Activated T-cell treated with anti-CD3 and anti-CD28 coated beads, Interleukin-2, amount 50 U/mL, for 48 hours (primary cell): ENCODE results near the gene SV2B.

Experiments
- DNase-seq, 2 experiments: peaks; one replicate each; pipeline ENCODE4 v3.0.0-alpha.2; 2020

Gene SV2B

DNA sequence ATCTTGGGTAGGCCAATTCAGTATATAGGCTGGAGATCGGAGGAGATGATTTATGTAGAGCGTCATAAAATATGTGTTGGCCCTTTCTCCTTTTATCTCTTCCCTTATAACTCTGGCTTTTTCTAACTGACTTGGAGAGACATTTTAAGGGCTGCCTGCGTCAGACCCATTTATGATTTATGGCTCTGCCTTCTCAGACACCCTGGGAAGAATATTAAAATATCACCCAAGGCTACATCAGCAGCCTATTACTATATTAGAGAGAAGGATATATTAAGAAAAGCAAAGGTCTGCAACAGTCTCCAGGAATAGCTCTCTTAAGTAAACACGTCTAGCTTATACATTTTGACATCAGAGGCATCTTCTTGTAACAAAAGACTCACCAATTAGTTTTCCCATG, 179.4 kb downstream of the SV2B start:
- DNase-seq = no peak

DNA sequence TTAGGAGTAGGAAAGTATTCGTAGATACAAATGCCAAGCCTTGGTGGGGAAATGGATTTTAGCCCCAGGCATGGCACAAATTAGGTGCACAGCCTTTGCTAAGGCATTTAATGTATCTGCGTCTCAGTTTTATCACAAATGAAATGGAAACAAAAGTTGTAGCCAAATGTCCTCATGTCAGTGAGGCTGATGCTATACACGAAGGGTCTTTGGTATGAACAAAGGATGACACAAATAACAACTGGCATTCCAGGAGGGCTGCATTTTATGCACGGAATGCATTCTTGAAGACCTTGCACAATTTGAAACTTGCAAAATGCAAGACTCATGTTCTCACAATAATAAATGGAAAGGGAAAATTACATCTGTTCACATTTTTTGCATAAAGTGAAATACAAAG, 181.9 kb downstream of the SV2B start:
- no peak for DNase-seq

DNA sequence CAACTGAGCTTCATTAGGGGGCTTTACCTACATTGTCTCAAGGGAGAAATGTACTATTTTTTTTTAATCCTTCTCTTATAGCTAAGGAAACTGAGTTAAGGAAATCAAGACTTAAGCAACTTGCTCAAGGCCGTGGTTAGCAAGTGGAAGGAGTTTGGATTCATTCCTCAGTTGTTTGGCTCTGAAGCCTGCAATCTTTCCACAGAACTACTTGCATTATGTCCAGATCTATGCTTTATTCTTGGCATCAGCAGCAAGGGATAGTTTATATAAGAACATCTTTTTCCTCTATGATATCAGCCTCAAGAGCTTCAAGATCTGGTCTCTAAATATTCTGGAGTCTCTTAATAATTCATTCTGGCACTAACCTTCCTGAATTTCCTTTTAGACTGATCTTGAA, 182.4 kb downstream of the SV2B start:
- no peak for DNase-seq

DNA sequence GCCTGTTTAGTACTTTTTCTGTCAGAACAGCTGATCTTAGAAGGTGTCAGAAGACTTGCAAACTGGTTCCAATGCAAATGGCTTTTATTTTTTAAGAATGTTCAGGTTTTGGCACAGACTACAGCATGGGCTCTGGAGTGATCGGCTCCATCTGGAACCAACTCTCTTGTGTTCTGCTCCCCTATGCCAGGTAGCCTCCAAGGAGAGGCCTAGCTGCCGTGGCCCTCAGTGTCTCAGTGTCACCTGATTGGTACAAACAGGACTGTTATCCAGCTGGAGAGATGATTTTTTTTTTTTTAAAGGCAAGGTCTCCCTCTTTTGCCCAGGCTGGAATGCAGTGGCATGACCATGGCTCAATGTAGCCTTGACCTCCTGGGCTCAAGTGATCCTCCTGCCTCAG, 183.1 kb downstream of the SV2B start:
- DNase-seq = no peak

DNA sequence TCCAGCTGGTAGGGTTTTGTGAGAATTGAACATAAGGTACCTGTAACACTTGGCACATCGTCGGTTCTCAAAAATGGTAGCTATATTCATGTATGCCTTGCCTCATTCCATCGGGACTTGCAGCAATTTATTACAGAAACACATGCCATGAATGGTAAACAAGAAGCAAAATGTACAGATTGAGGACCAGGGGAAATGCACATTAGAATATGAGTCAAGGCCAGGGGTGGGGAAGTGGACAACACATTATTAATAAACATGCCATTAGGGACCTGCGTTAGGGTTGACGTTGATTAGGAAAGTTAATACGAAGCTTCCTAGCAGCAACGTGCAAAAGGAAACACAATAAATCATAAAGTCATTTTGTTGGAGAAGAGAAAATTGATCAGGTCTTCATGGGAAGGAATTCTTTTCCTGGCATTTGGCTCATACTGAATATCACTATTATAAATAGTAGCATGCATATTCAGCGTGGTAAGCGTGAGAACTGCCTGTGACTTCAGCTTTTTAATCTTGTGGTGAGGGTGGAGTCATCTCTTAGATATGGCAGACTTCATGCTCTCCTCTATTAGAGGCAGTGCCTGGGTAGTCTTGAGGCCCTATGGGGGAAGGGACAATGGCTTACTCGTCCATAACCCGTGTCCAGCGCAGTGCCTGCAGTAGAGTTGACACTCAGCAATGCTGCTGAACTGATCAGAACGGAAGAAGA, 184.9 kb downstream of the SV2B start:
- no peak for DNase-seq

DNA sequence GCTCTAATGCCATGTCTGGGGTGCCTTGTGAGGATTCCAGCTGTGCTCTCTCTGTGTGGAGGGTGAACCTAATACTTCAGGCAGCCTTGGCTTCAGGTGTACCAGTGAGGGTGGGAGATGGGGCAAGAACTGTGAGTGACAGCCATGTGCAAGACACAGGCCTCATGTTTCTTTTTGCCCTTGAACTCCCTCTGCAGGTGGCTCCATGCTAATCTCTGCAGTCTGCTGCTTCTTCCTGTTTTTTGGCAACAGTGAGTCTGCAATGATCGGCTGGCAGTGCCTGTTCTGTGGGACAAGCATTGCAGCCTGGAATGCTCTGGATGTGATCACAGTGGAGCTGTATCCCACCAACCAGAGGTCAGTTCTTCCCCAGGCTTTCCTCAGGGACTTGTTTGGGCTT, 189.3 kb downstream of the SV2B start:
- DNase-seq = no peak

DNA sequence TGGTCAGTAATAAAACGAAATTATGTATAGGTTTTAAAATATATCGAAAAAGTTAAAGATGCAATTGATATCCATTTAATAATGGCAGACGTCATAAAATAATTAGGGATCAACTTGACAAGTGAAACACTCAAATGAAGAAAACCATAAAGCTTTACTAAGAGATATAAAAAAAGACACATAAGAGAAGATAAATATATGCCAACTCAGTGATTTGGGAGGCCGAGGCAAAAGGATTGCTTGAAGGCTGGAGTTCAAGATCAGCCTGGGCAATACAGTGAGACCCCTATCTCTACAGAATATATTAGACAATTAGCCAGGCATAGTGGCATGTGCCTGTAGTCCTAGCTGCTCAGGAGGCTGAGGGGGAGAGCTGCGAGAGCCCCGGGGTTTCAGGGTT, 190.5 kb downstream of the SV2B start:
- no peak for DNase-seq

DNA sequence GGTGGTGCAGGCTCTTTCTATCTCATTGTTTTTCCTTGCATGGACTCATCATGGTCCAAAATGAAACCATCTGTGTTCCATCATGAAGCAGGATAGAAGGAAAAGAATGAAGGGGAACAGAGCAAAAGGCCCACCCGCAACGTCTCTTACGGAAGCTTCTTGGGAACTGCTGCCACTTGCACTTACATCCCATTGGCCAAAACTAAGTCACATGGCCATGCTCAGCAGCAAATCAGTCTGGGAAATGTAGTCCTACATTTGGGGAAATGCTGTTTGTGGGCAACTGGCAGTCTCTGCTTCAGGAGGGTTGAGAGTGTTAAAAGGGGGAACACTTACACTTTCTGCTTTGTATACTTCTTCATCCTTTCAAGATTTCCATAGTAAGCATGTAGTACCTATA, 191.6 kb downstream of the SV2B start:
- no peak for DNase-seq

DNA sequence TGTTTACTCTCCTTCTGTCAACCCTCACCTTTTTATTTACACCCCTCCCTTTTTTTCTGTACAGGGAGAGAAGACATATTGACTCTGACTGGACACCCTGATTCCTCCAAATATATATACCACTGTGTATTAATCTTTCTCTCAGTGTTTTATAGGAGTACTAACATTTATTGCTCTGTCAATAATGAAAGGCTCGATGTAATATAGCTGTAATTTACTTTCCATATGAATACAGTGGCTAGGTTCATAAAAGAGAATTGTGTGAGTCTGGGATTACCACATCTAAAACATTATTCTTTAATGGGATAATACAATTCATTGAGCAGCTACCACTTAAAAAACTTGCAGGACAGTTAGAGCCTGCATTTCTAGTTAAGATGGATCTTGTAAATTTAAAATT, 194.3 kb downstream of the SV2B start:
- DNase-seq = no peak

DNA sequence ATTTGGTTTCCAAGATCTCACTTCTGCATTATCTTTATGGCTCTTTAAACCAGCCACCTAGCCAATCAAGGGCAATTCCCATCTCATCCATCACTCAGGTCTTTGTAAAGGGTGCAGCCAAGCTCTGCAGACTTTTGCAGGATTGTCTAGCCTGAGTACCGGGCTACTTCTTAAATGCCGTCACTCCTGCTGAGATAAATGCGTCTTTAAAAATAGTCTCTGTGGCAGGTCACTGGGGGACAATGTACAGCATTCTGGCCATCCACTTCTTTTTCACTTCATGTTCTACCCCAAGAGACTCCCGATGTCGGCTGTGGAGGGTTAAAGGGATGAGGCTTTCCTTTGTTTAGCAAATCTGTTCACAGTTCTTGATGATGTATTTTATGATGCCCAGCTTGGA, 194.7 kb downstream of the SV2B start:
- no peak for DNase-seq

DNA sequence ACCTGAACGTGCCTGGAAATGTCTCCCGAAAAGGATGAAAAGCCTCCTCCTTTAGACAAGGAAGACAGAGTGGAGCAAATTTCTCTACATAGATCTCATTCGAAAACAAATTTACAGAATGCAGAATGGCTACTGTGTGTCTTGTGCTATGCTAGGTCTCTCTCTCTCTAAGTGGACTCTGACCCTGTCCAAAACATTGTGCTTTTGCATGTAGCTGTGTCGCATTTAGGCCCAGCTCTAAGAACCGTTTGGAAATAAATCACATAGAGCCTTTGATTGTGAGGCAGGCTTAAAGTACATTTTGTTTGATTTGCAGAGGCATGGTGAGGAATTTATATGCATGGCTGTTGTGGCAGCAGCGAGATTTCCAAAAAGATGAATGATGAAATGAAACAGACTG, 198.0 kb downstream of the SV2B start:
- no peak for DNase-seq

DNA sequence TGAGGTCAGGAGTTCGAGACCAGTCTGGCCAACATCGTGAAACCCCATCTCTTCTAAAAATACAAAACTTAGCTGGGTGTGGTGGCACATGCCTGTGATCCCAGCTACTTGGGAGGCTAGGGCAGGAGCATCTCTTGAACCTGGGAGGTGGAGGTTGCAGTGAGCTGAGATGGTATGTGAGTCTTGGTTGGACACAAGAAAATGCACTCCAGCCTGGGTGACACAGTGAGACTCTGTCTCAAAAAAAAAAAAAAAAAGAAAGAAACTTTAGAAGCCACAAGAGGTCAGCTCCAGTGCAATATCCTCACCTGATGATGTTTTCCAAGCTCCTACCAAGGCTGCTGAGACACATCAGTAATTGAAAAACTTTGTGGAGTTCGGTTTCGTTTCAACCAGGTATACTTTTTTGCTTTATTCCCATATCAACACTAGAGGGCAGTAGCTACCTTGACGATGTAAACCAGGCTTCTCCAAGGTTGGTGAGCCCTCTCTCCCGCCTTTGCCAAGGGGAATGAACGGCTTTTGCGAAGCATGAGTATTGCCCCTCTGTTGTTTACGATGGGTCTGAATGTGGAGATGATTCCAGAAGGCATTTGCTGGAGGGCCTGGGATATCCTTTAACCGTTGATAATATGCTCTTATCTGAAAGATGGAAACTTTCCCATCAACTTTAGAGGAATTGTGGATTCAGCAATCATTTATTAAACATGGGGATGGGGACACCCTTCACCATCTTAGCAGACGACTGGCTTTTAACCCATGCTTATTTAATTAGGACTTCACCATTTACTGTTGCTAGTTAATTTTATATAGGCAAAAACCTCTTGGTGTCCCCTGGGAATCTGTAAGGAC, 202.8 kb downstream of the SV2B start:
- peak; percentile 41 to 43 for DNase-seq

DNA sequence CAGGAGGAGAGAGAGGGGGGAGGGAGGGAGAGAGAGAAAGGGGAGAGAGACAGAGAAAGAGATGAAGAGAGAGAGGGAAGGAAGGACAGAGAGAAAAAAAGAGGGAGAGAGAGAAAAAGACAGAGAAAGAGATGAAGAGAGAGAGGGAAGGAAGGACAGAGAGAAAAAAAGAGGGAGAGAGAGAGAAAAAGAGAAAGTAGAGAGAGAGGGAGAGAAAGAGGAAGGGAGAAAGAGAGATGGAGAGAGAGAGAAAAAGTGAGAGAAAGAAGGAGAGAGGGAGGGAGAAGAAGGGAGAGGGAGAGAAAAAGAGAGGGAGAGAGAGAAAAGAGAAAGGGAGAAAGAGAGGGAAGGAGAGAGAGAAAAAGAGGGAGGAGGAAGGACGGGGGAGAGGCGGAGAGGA, 204.2 kb downstream of the SV2B start:
- DNase-seq = no peak

DNA sequence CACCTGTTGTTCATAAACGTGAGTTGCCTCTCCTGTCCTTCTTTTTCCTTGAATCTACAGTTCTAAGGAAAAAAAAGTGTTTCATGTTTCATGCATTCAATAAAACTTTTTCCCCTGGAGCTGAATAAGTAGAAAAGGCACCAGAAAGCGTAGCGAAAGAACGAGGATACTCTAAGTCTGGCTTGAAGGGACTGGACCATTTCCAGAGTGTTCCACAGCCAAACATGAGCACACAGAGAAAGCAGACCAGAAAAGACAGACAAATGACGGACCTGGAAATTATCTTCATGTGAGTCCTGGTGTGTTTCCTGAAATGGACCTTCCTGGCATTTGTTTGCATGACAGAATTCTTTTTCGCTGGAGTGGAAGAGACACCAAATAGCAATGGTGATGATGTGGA, 204.7 kb downstream of the SV2B start:
- DNase-seq = no peak

DNA sequence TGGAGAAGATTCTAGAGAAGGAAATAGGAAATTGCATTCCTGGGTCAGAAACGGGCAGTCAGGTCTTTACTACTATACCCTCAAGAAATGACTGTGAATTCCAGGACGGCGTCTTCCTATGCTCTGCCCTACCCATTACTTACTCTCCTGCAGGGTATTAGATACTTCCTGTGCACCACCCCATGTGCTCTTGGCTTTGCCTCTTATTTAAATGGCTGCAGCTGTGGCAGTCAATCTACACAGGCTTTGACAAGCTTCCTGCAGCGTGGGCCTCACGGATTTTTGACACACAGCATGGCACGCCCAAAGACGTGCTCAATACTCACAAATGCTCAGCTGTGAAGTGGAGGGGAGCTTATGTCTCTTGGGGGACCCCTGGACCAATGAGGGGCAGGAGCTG, 206.1 kb downstream of the SV2B start:
- no peak for DNase-seq

DNA sequence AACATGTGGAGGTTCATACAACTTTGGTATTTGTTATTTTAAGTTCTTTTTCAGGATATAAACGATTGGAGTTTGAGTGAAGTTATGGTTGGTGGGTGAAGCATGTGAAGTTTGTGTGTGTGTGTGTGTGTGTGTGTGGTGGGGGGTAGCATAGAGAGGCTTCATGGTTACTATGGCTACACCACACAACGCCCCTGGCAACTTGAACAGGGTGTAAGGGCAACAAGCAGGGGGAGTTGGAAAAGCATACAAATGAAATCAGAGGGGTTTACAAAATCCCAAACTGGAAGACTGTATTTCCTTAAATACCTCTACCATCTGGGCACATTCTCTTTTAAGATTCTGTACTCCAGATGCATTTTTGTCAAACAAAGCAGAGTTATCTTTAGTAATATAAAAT, 207.5 kb downstream of the SV2B start:
- DNase-seq = no peak

DNA sequence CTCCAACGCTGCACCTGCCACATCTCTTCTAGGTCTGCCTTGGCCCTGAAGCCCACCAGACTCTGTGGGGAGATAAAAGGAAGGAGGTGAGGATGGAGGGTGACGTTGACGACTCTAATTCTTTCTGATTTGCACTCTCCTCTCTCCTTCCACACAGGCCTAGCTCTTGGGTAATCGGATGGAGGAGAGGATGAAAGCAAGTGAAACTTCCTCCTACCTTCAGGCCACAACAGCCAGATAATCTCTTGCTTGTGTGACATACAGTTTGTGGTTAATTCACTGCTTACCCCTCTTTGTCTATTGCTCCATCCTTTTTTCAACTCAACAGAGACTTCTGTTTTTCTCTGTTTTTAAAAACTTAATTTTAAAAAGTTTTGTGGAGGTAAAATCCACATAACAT, 208.1 kb downstream of the SV2B start:
- DNase-seq = no peak

DNA sequence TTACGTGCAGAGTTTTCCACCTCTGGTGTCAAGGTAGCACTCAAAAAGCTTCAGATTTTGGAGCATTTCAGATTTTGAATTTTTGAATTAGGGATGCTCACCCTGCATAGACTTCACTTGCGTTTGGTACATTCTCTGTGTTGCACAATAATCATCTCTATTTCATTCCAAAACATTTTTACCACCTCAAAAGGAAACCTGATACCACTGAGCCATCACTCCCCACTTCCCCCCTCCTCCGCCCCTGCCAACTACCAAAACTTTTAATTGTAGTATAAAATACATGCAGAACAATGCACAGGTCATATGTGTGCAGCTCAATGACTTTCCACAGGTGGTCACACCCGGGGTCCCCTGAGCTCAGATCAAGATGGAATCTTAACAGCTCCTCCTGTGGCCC, 208.8 kb downstream of the SV2B start:
- peak; percentile 40 to 42 for DNase-seq

DNA sequence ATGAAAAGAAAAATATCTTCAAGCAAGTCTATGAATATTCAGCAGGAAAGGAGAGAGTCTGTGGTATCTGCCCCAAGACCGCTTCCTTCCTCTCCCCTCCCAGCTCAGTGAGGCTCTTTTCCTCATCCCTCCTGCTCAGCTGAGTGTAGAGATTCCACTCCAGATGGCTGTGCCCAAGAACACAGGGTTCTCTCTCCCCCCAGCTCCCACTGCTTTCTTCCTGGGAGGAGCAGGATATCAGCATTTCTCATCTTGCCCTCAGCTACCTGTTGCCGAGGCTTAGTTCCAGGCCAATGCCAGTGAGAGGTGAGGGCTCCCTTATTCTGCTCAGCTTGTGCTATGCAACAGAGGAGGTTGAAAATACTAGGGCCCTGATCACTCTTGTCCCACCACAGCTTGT, 211.9 kb downstream of the SV2B start:
- DNase-seq = no peak

DNA sequence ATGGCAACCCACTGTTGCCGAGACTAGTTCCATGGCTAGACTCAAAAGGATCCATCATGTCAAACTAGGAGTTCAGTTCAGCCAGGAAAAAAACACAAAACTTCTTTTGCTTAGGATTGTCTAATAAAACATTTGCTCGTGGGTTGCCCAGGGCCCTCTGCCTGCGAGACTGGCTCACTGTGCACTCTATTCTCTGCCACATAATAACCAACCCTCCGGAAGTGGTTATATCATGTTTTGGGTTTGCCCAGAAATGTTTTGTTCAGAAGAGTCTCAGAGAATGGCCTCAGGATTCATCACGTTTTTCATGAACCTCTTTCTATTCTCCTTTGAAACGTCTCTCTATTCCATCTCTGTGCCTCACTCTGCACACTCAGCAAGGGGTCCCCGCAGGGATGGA, 216.1 kb downstream of the SV2B start:
- no peak for DNase-seq

DNA sequence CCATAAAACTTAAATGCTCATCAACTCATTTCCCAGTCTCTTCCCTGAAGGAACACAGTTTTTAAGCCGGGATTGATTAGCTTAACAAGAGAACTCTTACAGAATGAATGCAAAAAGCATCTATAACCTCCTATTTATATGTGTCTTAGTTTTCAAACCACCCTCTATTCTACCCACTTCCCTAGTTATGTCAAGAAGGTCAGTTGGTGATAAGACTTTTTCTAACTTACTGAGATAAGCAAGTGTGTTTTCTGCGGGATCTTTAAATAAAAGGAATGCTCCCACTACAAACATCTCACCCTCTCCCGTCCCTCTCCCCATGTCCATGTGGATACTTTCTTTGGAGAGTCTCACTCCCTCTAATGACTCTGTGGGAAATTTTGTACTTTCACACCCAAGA, 218.5 kb downstream of the SV2B start:
- DNase-seq = no peak

DNA sequence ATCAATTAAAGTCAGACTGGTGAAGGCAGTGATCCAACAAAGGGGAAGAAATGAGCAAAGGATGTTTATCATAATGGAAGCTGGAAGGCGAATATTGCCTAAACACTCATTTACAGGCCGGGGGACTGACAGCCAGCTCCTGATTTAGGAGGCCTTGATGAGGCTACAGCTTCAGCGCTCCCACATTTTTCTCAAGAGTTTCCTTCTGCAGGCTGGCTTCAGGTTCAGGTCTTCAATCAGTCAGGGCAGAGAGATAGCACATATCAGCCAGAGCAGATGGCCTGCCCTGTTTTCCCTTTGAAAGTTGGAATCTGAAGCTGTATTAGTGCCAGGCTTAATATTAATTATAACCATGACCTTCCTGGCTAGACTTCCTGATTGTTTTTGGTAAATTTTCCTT, 218.9 kb downstream of the SV2B start:
- DNase-seq = no peak

DNA sequence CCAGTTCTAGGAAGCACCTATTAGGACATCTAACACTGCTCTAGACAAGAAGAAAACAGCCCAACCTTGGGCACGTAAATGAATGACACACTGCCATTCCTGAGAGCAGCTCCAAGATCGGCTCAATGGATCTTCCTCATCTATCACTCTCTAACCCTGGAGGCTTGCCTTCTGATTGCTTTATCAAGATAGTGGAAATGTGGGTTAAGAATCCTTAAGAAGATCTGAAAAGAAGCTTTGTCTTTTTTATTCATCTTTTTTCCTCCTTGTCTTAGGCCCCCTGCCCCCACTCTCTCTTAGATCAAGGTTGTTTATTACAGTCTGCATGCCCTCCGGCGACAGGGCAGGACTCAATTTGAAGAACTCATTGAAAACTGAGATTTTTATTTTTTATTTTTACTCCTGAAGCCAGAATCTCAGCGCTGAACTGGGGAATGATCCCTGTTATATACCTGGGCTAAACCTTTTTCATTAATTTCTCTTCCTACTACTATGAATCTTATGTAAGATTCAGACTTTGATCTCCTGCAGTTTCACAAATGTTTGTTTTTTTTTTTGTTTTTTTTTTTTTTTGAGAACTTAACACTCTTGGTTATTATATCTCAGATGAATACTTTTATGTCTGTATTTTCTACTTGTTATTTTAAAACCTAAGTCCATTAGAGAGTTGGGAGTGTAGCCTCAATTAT, 219.5 kb downstream of the SV2B start:
- no peak for DNase-seq

DNA sequence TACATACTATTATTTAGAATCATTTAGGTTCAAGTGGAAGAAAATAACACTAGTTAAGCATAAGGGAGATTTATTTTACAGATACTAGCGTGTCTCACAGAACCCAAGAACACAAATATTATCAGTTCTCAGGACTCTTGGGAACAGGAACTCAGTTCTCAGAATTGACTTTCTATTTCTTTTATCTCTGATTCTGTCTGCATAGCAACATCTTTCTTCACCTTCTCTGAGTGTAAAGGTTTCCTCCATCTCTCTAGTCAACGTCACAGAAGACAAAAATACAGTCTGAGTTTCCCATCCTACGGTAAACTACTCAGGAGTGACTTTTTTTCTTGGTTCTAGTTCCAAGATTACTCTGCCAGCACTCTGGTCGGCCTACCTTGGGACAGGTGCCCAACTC, 220.0 kb downstream of the SV2B start:
- DNase-seq = no peak
